ENCODE results near the gene INPP1. TPM values are rescaled to one million over a fixed set of nuclear protein-coding genes. Genes with fewer than 3 reads are reported as not detected.

The INPP1 gene
- total RNA-seq, 4 donors from 2014 or later, result 10.9 to 12.0 (median 11.9) TPM

- intact Hi-C loops (cut with DNase I; ENCODE audit: low total_unique reads), result no loop called here
- TF ChIP-seq POLR2A (IDR thresholded peaks at IDR 0.05) (no peak), CTCF (IDR thresholded peaks at IDR 0.05) (no peak)
- DNase-seq (ENCODE audit: low spot score in 2 of 2), result no peak
- no peak overlapping the region for H3K4me3 ChIP-seq (ENCODE audit: low read depth, poor library complexity, severe bottlenecking)
- WGBS, 2 donors, result 41% methylated on average over 4 of the region's 4 CpGs
Observed at GRCh38 chr2:190342611-190343010, 778 bp upstream of the INPP1 start.

- peak overlapping the region; percentile 80 for H3K4me3 ChIP-seq (ENCODE audit: low read depth, poor library complexity, severe bottlenecking)
- WGBS, 2 donors, result 30 to 31% methylated on average over 10 of the region's 10 CpGs
- TF ChIP-seq CTCF (IDR thresholded peaks at IDR 0.05), result no peak
- DNase-seq (ENCODE audit: low spot score in 2 of 2), result peak in 1 of 2 donors; percentile 40
- intact Hi-C loops (cut with DNase I; ENCODE audit: low total_unique reads), result no loop called here
Observed at GRCh38 chr2:190343089-190343535, 277 bp upstream of the INPP1 start.

- peak overlapping the region; percentile 80 for H3K4me3 ChIP-seq (ENCODE audit: low read depth, poor library complexity, severe bottlenecking)
- intact Hi-C loops (cut with DNase I; ENCODE audit: low total_unique reads), result no loop called here
- WGBS, 2 donors, result 16 to 22% methylated on average over 7 of the region's 7 CpGs
- DNase-seq (ENCODE audit: low spot score in 2 of 2), result no peak
- TF ChIP-seq POLR2A (IDR thresholded peaks at IDR 0.05) (no peak), CTCF (IDR thresholded peaks at IDR 0.05) (no peak)
Observed at GRCh38 chr2:190344276-190344827, 963 bp downstream of the INPP1 start.

DNA sequence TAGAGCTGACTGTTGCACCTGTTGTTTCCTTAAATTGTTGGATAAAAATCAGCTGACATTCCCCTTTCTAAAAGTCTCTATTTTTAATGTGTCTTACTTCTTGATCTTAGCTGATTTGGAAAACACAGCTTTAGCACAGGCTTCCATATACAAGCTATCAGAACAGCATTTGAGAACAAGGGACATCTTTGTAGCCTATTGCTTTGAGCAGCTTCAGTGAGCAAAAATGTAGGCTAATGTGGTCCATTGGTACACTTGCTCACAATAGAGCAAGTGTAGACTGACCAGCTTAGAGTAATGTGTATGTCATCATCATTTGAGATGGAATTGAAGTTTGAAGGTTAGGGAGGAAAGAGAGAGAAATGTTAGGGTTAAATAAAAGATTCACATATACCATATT is 7.0 kb downstream of the INPP1 start:
- TF ChIP-seq POLR2A (IDR thresholded peaks at IDR 0.05) (no peak), CTCF (IDR thresholded peaks at IDR 0.05) (no peak)
- intact Hi-C loops (cut with DNase I; ENCODE audit: low total_unique reads), result no loop called here

DNA sequence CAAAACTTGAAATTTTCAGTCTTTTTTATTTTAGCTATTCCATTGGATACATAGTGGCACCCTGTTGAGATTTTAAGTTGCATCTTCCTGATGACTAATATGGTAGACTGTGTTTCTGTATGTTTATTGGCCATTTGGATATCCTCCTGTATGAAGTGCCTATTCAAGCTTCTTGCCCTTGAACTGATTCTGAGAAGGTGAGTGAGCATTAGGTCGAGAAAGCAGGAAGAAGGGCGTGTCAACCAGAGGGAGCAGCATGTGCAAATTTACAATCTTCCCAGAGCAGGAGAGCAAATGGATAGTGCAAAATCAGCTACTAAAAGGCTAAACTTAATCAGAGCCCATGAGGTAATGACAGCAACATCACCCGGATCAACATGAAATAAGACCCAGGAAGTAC is 8.6 kb downstream of the INPP1 start:
- TF ChIP-seq POLR2A (IDR thresholded peaks at IDR 0.05), result no peak
- no peak for TF ChIP-seq CTCF (IDR thresholded peaks at IDR 0.05)
- intact Hi-C loops (cut with DNase I; ENCODE audit: low total_unique reads), result no loop called here

More for the DNA sequence above, 7.0 kb downstream of the INPP1 start:
- DNase-seq (ENCODE audit: low spot score in 2 of 2), result no peak
- no peak overlapping the region for H3K4me3 ChIP-seq (ENCODE audit: low read depth, poor library complexity, severe bottlenecking)

More for the DNA sequence above, 8.6 kb downstream of the INPP1 start:
- WGBS, 2 donors, result 61 to 71% methylated on average over 3 of the region's 3 CpGs
- no peak for DNase-seq (ENCODE audit: low spot score in 2 of 2)
- no peak overlapping the region for H3K4me3 ChIP-seq (ENCODE audit: low read depth, poor library complexity, severe bottlenecking)
